HG02852 (cell line): ENCODE results near the gene AAGAB.

ENCODE experiments used
- ATAC-seq: cut with Tn5 transposase; IDR thresholded peaks from one replicate; pipeline ENCODE4 v1.9.1; 2021; ENCODE audit warnings: mild to moderate bottlenecking, moderate library complexity; ENCODE audit not compliant: unreplicated experiment

The AAGAB gene

GRCh38 chr15:67174864-67175573 lies 79.4 kb downstream of the AAGAB start:
- no peak for ATAC-seq

GRCh38 chr15:67174446-67174845 lies 80.0 kb downstream of the AAGAB start:
- no peak for ATAC-seq

GRCh38 chr15:67173786-67174185 lies 80.7 kb downstream of the AAGAB start:
- ATAC-seq, result no peak

GRCh38 chr15:67173005-67173404 lies 81.5 kb downstream of the AAGAB start:
- no peak for ATAC-seq

GRCh38 chr15:67172172-67172571 lies 82.3 kb downstream of the AAGAB start:
- ATAC-seq, result no peak

GRCh38 chr15:67171471-67171870 lies 83.0 kb downstream of the AAGAB start:
- no peak for ATAC-seq

GRCh38 chr15:67170143-67170925 lies 84.1 kb downstream of the AAGAB start:
- no peak for ATAC-seq

- ATAC-seq, result no peak
These were observed 85.8 kb downstream of the AAGAB start for GRCh38 chr15:67168694-67169093.

- no peak for ATAC-seq
These were observed 87.4 kb downstream of the AAGAB start for GRCh38 chr15:67167091-67167490.

- no peak for ATAC-seq
These were observed 88.0 kb downstream of the AAGAB start for GRCh38 chr15:67166280-67167009.

GRCh38 chr15:67165254-67166253 lies 88.9 kb downstream of the AAGAB start:
- no peak for ATAC-seq

- no peak for ATAC-seq
These were observed 89.6 kb downstream of the AAGAB start for GRCh38 chr15:67164811-67165253.

- no peak for ATAC-seq
These were observed 90.1 kb downstream of the AAGAB start for GRCh38 chr15:67164401-67164791.

- ATAC-seq, result no peak
These were observed 91.3 kb downstream of the AAGAB start for GRCh38 chr15:67163180-67163579.

GRCh38 chr15:67161881-67162280 lies 92.6 kb downstream of the AAGAB start:
- ATAC-seq, result no peak

GRCh38 chr15:67161412-67161811 lies 93.0 kb downstream of the AAGAB start:
- no peak for ATAC-seq

GRCh38 chr15:67158367-67158766 lies 96.1 kb downstream of the AAGAB start:
- ATAC-seq, result no peak

- no peak for ATAC-seq
These were observed 96.8 kb downstream of the AAGAB start for GRCh38 chr15:67157521-67158252.

- no peak for ATAC-seq
These were observed 97.6 kb downstream of the AAGAB start for GRCh38 chr15:67156834-67157233.

GRCh38 chr15:67156426-67156825 lies 98.0 kb downstream of the AAGAB start:
- no peak for ATAC-seq
